Measurements from ENCODE around the gene KCNQ5.

Gene KCNQ5

GRCh38 chr6:72689107-72689954 is 67.5 kb downstream of the KCNQ5 start:
- DNase-seq: no peak

- no peak for DNase-seq
These were observed 69.4 kb downstream of the KCNQ5 start for GRCh38 chr6:72691249-72691648.

- DNase-seq: no peak
These were observed 74.2 kb downstream of the KCNQ5 start for GRCh38 chr6:72696055-72696454.

GRCh38 chr6:72699159-72699558 is 77.3 kb downstream of the KCNQ5 start:
- no peak for DNase-seq

GRCh38 chr6:72702421-72702820 is 80.6 kb downstream of the KCNQ5 start:
- no peak for DNase-seq

GRCh38 chr6:72703093-72703492 is 81.2 kb downstream of the KCNQ5 start:
- no peak for DNase-seq

GRCh38 chr6:72704979-72705378 is 83.1 kb downstream of the KCNQ5 start:
- no peak for DNase-seq

GRCh38 chr6:72709431-72709830 is 87.6 kb downstream of the KCNQ5 start:
- no peak for DNase-seq

- no peak for DNase-seq
These were observed 89.9 kb downstream of the KCNQ5 start for GRCh38 chr6:72711731-72712130.

GRCh38 chr6:72712910-72713309 is 91.0 kb downstream of the KCNQ5 start:
- no peak for DNase-seq

GRCh38 chr6:72715119-72715518 is 93.3 kb downstream of the KCNQ5 start:
- no peak for DNase-seq

GRCh38 chr6:72716916-72717315 is 95.1 kb downstream of the KCNQ5 start:
- DNase-seq: no peak

- DNase-seq: no peak
These were observed 98.6 kb downstream of the KCNQ5 start for GRCh38 chr6:72720464-72720863.

GRCh38 chr6:72721346-72721745 is 99.5 kb downstream of the KCNQ5 start:
- no peak for DNase-seq

- DNase-seq: no peak
These were observed 102.7 kb downstream of the KCNQ5 start for GRCh38 chr6:72724545-72724944.

- no peak for DNase-seq
These were observed 107.0 kb downstream of the KCNQ5 start for GRCh38 chr6:72728706-72729343.

GRCh38 chr6:72733045-72733444 is 111.2 kb downstream of the KCNQ5 start:
- DNase-seq: no peak

- DNase-seq: no peak
These were observed 116.2 kb downstream of the KCNQ5 start for GRCh38 chr6:72738091-72738490.

GRCh38 chr6:72739368-72739779 is 117.5 kb downstream of the KCNQ5 start:
- DNase-seq: no peak

GRCh38 chr6:72740135-72740534 is 118.3 kb downstream of the KCNQ5 start:
- no peak for DNase-seq

GRCh38 chr6:72741083-72741482 is 119.2 kb downstream of the KCNQ5 start:
- DNase-seq: no peak

- no peak for DNase-seq
These were observed 120.3 kb downstream of the KCNQ5 start for GRCh38 chr6:72742001-72742673.

GRCh38 chr6:72746276-72746675 is 124.4 kb downstream of the KCNQ5 start:
- no peak for DNase-seq

GRCh38 chr6:72748759-72749158 is 126.9 kb downstream of the KCNQ5 start:
- no peak for DNase-seq

All from NCI-H2081 treated with DMSO at 0.1 percent for 48 hours (cell line).